ENCODE measurements around the gene ASCL4.

DNA sequence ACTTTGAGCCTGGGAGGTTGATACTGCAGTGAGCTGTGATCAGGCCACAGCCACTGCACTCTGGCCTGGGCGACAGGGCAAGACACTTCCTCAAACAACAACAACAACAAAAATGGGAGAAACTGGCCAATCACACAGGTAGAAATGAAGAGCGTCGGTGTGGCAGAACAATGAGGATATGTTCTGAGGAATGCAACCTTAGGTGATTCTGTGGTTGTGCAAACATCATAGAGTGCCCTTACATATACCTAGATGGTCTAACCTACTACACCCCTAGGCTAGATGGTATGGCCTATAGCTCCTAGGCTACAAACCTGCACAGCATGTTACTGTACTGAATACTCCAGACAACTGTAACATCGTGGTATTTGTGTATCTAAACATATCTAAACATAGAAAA lies 9.9 kb upstream of the ASCL4 start:
- TF ChIP-seq, protein P1, sequence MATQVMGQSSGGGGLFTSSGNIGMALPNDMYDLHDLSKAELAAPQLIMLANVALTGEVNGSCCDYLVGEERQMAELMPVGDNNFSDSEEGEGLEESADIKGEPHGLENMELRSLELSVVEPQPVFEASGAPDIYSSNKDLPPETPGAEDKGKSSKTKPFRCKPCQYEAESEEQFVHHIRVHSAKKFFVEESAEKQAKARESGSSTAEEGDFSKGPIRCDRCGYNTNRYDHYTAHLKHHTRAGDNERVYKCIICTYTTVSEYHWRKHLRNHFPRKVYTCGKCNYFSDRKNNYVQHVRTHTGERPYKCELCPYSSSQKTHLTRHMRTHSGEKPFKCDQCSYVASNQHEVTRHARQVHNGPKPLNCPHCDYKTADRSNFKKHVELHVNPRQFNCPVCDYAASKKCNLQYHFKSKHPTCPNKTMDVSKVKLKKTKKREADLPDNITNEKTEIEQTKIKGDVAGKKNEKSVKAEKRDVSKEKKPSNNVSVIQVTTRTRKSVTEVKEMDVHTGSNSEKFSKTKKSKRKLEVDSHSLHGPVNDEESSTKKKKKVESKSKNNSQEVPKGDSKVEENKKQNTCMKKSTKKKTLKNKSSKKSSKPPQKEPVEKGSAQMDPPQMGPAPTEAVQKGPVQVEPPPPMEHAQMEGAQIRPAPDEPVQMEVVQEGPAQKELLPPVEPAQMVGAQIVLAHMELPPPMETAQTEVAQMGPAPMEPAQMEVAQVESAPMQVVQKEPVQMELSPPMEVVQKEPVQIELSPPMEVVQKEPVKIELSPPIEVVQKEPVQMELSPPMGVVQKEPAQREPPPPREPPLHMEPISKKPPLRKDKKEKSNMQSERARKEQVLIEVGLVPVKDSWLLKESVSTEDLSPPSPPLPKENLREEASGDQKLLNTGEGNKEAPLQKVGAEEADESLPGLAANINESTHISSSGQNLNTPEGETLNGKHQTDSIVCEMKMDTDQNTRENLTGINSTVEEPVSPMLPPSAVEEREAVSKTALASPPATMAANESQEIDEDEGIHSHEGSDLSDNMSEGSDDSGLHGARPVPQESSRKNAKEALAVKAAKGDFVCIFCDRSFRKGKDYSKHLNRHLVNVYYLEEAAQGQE (IDR thresholded peaks at IDR 0.05), result no peak
- TF ChIP-seq, protein P2, sequence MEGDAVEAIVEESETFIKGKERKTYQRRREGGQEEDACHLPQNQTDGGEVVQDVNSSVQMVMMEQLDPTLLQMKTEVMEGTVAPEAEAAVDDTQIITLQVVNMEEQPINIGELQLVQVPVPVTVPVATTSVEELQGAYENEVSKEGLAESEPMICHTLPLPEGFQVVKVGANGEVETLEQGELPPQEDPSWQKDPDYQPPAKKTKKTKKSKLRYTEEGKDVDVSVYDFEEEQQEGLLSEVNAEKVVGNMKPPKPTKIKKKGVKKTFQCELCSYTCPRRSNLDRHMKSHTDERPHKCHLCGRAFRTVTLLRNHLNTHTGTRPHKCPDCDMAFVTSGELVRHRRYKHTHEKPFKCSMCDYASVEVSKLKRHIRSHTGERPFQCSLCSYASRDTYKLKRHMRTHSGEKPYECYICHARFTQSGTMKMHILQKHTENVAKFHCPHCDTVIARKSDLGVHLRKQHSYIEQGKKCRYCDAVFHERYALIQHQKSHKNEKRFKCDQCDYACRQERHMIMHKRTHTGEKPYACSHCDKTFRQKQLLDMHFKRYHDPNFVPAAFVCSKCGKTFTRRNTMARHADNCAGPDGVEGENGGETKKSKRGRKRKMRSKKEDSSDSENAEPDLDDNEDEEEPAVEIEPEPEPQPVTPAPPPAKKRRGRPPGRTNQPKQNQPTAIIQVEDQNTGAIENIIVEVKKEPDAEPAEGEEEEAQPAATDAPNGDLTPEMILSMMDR (IDR thresholded peaks at IDR 0.05), result no peak
- TF ChIP-seq CEBPB (IDR thresholded peaks at IDR 0.05), result no peak
- TF ChIP-seq MAFK (IDR thresholded peaks at IDR 0.05; ENCODE audit: partially characterized antibody), result no peak
- TF ChIP-seq TP53 (CRISPR knock-in tag; IDR thresholded peaks at IDR 0.05), result no peak
- no peak for TF ChIP-seq JUN (IDR thresholded peaks at IDR 0.05)
- TF ChIP-seq, protein P3, sequence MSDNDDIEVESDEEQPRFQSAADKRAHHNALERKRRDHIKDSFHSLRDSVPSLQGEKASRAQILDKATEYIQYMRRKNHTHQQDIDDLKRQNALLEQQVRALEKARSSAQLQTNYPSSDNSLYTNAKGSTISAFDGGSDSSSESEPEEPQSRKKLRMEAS (IDR thresholded peaks at IDR 0.05), result no peak
